ENCODE data around the gene JADE1. TPM values are rescaled to one million over a fixed set of nuclear protein-coding genes. Genes with fewer than 3 reads are reported as not detected.

Gene JADE1
- total and polyA plus RNA-seq, 2 of the 13 experiments (the other 11 are each of a cell fraction or from before 2014, with no cell fraction given), result 5.4 to 19.3 TPM

- TF ChIP-seq NCOR1 (IDR thresholded peaks at IDR 0.05; ENCODE audit: borderline replicate concordance, low read length), result peak; percentile 28; the same call in 1 of the 2 replicates
- no peak for TF ChIP-seq ZMYM2 (CRISPR knock-in tag; IDR thresholded peaks at IDR 0.05)
- 0 out of 2 replicates have a peak, but pooled peaks have one; percentile 26 for TF ChIP-seq JUNB (CRISPR knock-in tag; IDR thresholded peaks at IDR 0.05; ENCODE audit: borderline replicate concordance)
- peak; percentile 73 for TF ChIP-seq YY1 (IDR thresholded peaks at IDR 0.05; ENCODE audit: insufficient read depth, insufficient replicate concordance, low read depth, low read length)
- no peak for TF ChIP-seq ATF6 (CRISPR knock-in tag; conservative IDR thresholded peaks at IDR 0.05)
- TF ChIP-seq KLF13 (CRISPR knock-in tag; IDR thresholded peaks at IDR 0.05), result no peak
- peak; percentile 69 for TF ChIP-seq TBX3 (IDR thresholded peaks at IDR 0.05; ENCODE audit: borderline replicate concordance)
- peak; percentile 76 for TF ChIP-seq GABPB1 (CRISPR knock-in tag; IDR thresholded peaks at IDR 0.05)
- TF ChIP-seq FOXJ3 (CRISPR knock-in tag; IDR thresholded peaks at IDR 0.05; ENCODE audit: borderline replicate concordance), result no peak
- TF ChIP-seq E2F2 (CRISPR knock-in tag; IDR thresholded peaks at IDR 0.05; ENCODE audit: borderline replicate concordance), result no peak
- no peak for TF ChIP-seq SMC3 (IDR thresholded peaks at IDR 0.05; ENCODE audit: low read length)
- no peak for TF ChIP-seq ZNF629 (CRISPR knock-in tag; conservative IDR thresholded peaks at IDR 0.05)
- no peak for TF ChIP-seq ZNF251 (CRISPR knock-in tag; IDR thresholded peaks at IDR 0.05)
- TF ChIP-seq ZNF878 (CRISPR knock-in tag; IDR thresholded peaks at IDR 0.05), result peak; percentile 38
- TF ChIP-seq MXD3 (CRISPR knock-in tag; IDR thresholded peaks at IDR 0.05), result 0 out of 2 replicates have a peak, but pooled peaks have one; percentile 4
- no peak for TF ChIP-seq GATA4 (IDR thresholded peaks at IDR 0.05; ENCODE audit: borderline replicate concordance, low read depth)
- no peak for TF ChIP-seq ZNF274 (CRISPR knock-in tag; IDR thresholded peaks at IDR 0.05)
- no peak for TF ChIP-seq ZNF264 (CRISPR knock-in tag; IDR thresholded peaks at IDR 0.05)
- no peak for TF ChIP-seq ZNF225 (CRISPR knock-in tag; IDR thresholded peaks at IDR 0.05)
- TF ChIP-seq SKI (IDR thresholded peaks at IDR 0.05; ENCODE audit: partially characterized antibody), result peak; percentile 38
- no peak for TF ChIP-seq RBAK (CRISPR knock-in tag; IDR thresholded peaks at IDR 0.05)
- TF ChIP-seq SRSF9 (IDR thresholded peaks at IDR 0.05; ENCODE audit: borderline replicate concordance, insufficient read depth, low read depth, low read length, poor library complexity, severe bottlenecking), result no peak
- no peak for TF ChIP-seq SP1 (IDR thresholded peaks at IDR 0.05)
- peak; percentile 54; the same call in 1 of the 2 replicates for TF ChIP-seq SP1 (CRISPR knock-in tag; IDR thresholded peaks at IDR 0.05)
- TF ChIP-seq MZF1 (CRISPR knock-in tag; IDR thresholded peaks at IDR 0.05; ENCODE audit: borderline replicate concordance), result no peak
- no peak for TF ChIP-seq ZNF558 (CRISPR knock-in tag; IDR thresholded peaks at IDR 0.05; ENCODE audit: borderline replicate concordance)
- no peak for TF ChIP-seq TCF7L2 (IDR thresholded peaks at IDR 0.05; ENCODE audit: low read depth, low read length)
- no peak for TF ChIP-seq DDIT3 (CRISPR knock-in tag; IDR thresholded peaks at IDR 0.05)
Measured at GRCh38 chr4:128811571-128812441, 2.3 kb downstream of the JADE1 start (continued).
